Measurements from ENCODE around the gene KMT2E.

DNA sequence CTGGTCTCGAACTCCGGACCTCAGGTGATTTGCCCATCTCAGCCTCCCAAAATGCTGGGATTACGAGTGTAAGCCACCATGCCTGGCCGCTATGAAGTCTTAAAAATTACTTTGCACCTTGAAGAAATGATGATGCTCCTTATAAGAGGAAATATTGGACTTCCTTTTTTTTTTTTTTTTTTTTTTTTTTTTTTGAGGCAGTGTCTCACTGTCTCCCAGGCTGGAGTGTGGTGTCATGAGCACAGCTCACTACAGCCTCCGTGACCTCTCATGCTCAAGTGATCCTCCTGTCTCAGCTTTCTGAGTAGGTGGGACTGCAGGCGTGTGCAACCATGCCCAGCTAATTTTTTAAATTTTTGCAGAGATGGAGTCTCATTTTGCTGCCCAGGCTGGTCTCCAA, 65.3 kb downstream of the KMT2E start:
- TF ChIP-seq, protein P1, sequence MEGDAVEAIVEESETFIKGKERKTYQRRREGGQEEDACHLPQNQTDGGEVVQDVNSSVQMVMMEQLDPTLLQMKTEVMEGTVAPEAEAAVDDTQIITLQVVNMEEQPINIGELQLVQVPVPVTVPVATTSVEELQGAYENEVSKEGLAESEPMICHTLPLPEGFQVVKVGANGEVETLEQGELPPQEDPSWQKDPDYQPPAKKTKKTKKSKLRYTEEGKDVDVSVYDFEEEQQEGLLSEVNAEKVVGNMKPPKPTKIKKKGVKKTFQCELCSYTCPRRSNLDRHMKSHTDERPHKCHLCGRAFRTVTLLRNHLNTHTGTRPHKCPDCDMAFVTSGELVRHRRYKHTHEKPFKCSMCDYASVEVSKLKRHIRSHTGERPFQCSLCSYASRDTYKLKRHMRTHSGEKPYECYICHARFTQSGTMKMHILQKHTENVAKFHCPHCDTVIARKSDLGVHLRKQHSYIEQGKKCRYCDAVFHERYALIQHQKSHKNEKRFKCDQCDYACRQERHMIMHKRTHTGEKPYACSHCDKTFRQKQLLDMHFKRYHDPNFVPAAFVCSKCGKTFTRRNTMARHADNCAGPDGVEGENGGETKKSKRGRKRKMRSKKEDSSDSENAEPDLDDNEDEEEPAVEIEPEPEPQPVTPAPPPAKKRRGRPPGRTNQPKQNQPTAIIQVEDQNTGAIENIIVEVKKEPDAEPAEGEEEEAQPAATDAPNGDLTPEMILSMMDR (IDR thresholded peaks at IDR 0.05) = no peak
- no peak for TF ChIP-seq EZH2 (IDR thresholded peaks at IDR 0.05; ENCODE audit: borderline replicate concordance, insufficient read depth, low read depth, low read length, poor library complexity, severe bottlenecking)
